NCI-H446 treated with DMSO at 0.1 percent for 48 hours (cell line): ENCODE data around the gene YWHAG.
"Not testable (repeated sequence)": the region's sequence is repeated elsewhere in the genome, so short reads cannot be mapped to it uniquely, and the experiment has no call there.

Source experiments
- DNase-seq: peaks from one replicate; lab custom pipeline; 2025; lab: John Stamatoyannopoulos, UW

The YWHAG gene

GRCh38 chr7:76294344-76295024 is 64.3 kb downstream of the YWHAG start:
- peak; percentile 61 for DNase-seq

- DNase-seq = no peak
These were observed 65.3 kb downstream of the YWHAG start for GRCh38 chr7:76293407-76293901.

- not testable (repeated sequence) for DNase-seq
These were observed 65.9 kb downstream of the YWHAG start for GRCh38 chr7:76292911-76293310.

GRCh38 chr7:76292213-76292573 is 66.6 kb downstream of the YWHAG start:
- DNase-seq = no peak

- DNase-seq = no peak
These were observed 67.2 kb downstream of the YWHAG start for GRCh38 chr7:76291351-76292212.

GRCh38 chr7:76290847-76291350 is 67.9 kb downstream of the YWHAG start:
- DNase-seq = not testable (repeated sequence)

- DNase-seq = no peak
These were observed 71.9 kb downstream of the YWHAG start for GRCh38 chr7:76286842-76287403.

GRCh38 chr7:76285604-76286374 is 73.0 kb downstream of the YWHAG start:
- no peak for DNase-seq

- DNase-seq = no peak
These were observed 75.3 kb downstream of the YWHAG start for GRCh38 chr7:76283254-76284159.

GRCh38 chr7:76282344-76283253 is 76.2 kb downstream of the YWHAG start:
- no peak for DNase-seq

GRCh38 chr7:76281706-76282343 is 77.0 kb downstream of the YWHAG start:
- DNase-seq = no peak

- DNase-seq = no peak
These were observed 77.6 kb downstream of the YWHAG start for GRCh38 chr7:76281006-76281705.

GRCh38 chr7:76280408-76280807 is 78.4 kb downstream of the YWHAG start:
- DNase-seq = no peak

- no peak for DNase-seq
These were observed 80.3 kb downstream of the YWHAG start for GRCh38 chr7:76278540-76278939.
